ENCODE results near the gene C2orf76. TPM values are rescaled to one million over a fixed set of nuclear protein-coding genes. Genes with fewer than 3 reads are reported as not detected.

The C2orf76 gene
- total and polyA plus RNA-seq, 2 of the 4 experiments (the other 2 are of a cell fraction) = 10.6 to 12.6 TPM

- no peak for DNase-seq
- BruUV-seq (replicated peaks) = no TSS peak
- H2AK5ac ChIP-seq (ENCODE audit: low read depth, low read length) = no peak overlapping the region
- no peak overlapping the region for H4K5ac ChIP-seq (ENCODE audit: low read depth, low read length)
- H2BK20ac ChIP-seq (ENCODE audit: low read depth, low read length) = no peak overlapping the region
- no peak overlapping the region for H3K18ac ChIP-seq (ENCODE audit: low read depth, low read length)
- no peak overlapping the region for H4K91ac ChIP-seq (ENCODE audit: insufficient read depth, low read depth, low read length)
- H2BK15ac ChIP-seq (ENCODE audit: low read depth, low read length) = no peak overlapping the region
- H3K56ac ChIP-seq (ENCODE audit: extremely low read depth, insufficient read depth, low read length) = no peak overlapping the region
- no peak overlapping the region for H2BK120ac ChIP-seq (ENCODE audit: low read depth, low read length)
- peaks cover 3% of the 10 kb centered on the region for H3K27me3 ChIP-seq (ENCODE audit: control insufficient read depth, insufficient read depth, low read length)
- no peak for TF ChIP-seq MAFK (IDR thresholded peaks at IDR 0.05; ENCODE audit: low read depth, low read length)
- no peak for TF ChIP-seq MXI1 (IDR thresholded peaks at IDR 0.05; ENCODE audit: borderline replicate concordance, low read depth, low read length)
- TF ChIP-seq CHD1 (IDR thresholded peaks at IDR 0.05; ENCODE audit: low read depth, low read length) = no peak
- no peak for TF ChIP-seq CEBPB (IDR thresholded peaks at IDR 0.05; ENCODE audit: low read depth, low read length)
- TF ChIP-seq FOS (IDR thresholded peaks at IDR 0.05; ENCODE audit: low read depth, low read length) = no peak
- TF ChIP-seq POLR2A (IDR thresholded peaks at IDR 0.05; ENCODE audit: low read depth, low read length) = no peak
- TF ChIP-seq RFX5 (IDR thresholded peaks at IDR 0.05; ENCODE audit: low read depth, low read length) = no peak
- TF ChIP-seq SMC3 (IDR thresholded peaks at IDR 0.05; ENCODE audit: low read depth, low read length) = no peak
- TF ChIP-seq RAD21 (IDR thresholded peaks at IDR 0.05; ENCODE audit: low read length) = no peak
- no peak for TF ChIP-seq RCOR1 (IDR thresholded peaks at IDR 0.05; ENCODE audit: insufficient replicate concordance, low read length)
- no peak for TF ChIP-seq BHLHE40 (IDR thresholded peaks at IDR 0.05; ENCODE audit: low read depth, low read length)
- TF ChIP-seq MAZ (IDR thresholded peaks at IDR 0.05; ENCODE audit: borderline replicate concordance, low read depth, low read length) = no peak
- no peak for TF ChIP-seq NFE2L2 (IDR thresholded peaks at IDR 0.05; ENCODE audit: low read depth, low read length)
- TF ChIP-seq, protein P1, sequence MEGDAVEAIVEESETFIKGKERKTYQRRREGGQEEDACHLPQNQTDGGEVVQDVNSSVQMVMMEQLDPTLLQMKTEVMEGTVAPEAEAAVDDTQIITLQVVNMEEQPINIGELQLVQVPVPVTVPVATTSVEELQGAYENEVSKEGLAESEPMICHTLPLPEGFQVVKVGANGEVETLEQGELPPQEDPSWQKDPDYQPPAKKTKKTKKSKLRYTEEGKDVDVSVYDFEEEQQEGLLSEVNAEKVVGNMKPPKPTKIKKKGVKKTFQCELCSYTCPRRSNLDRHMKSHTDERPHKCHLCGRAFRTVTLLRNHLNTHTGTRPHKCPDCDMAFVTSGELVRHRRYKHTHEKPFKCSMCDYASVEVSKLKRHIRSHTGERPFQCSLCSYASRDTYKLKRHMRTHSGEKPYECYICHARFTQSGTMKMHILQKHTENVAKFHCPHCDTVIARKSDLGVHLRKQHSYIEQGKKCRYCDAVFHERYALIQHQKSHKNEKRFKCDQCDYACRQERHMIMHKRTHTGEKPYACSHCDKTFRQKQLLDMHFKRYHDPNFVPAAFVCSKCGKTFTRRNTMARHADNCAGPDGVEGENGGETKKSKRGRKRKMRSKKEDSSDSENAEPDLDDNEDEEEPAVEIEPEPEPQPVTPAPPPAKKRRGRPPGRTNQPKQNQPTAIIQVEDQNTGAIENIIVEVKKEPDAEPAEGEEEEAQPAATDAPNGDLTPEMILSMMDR (conservative IDR thresholded peaks at IDR 0.05; ENCODE audit: low read depth, low read length) = no peak
- TF ChIP-seq, protein P2, sequence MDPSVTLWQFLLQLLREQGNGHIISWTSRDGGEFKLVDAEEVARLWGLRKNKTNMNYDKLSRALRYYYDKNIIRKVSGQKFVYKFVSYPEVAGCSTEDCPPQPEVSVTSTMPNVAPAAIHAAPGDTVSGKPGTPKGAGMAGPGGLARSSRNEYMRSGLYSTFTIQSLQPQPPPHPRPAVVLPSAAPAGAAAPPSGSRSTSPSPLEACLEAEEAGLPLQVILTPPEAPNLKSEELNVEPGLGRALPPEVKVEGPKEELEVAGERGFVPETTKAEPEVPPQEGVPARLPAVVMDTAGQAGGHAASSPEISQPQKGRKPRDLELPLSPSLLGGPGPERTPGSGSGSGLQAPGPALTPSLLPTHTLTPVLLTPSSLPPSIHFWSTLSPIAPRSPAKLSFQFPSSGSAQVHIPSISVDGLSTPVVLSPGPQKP (IDR thresholded peaks at IDR 0.05; ENCODE audit: borderline replicate concordance, low read depth, low read length) = no peak
- TF ChIP-seq USF2 (IDR thresholded peaks at IDR 0.05; ENCODE audit: low read depth, low read length) = no peak
- intact Hi-C loops (cut with micrococcal nuclease) = no loop called here
- H3K9ac ChIP-seq (ENCODE audit: low read depth, low read length) = no peak overlapping the region
- H3K23ac ChIP-seq (ENCODE audit: low read depth, low read length) = no peak overlapping the region
- no peak overlapping the region for H2AK9ac ChIP-seq (replicated peaks; ENCODE audit: low read depth, low read length, poor library complexity)
- no peak overlapping the region for H3K14ac ChIP-seq (replicated peaks; ENCODE audit: low read depth, low read length)
- no peak overlapping the region for H3K4me2 ChIP-seq (ENCODE audit: low read depth, low read length)
- no peak overlapping the region for H2AFZ ChIP-seq (replicated peaks; ENCODE audit: low read length, poor library complexity)
- no peaks in the 10 kb centered on the region for H3K9me1 ChIP-seq (ENCODE audit: insufficient read depth, low read length)
- H4K8ac ChIP-seq (ENCODE audit: low read depth in 2 of 2, low read length in 2 of 2) = no peak overlapping the region
- H3K4me3 ChIP-seq (ENCODE audit: insufficient read depth, low read depth, low read length) = no peak overlapping the region
- H2BK5ac ChIP-seq (ENCODE audit: low read depth, low read length, poor library complexity, severe bottlenecking) = no peak overlapping the region
- POLR2A ChIA-PET (ENCODE audit: unreplicated experiment) = no interaction called here
- no peaks in the 10 kb centered on the region for H3K36me3 ChIP-seq (ENCODE audit: control insufficient read depth, insufficient read depth, low read length)
- no peak overlapping the region for H3K4ac ChIP-seq (ENCODE audit: low read depth, low read length)
- H3K4me1 ChIP-seq (ENCODE audit: control insufficient read depth, insufficient read depth, low read length) = no peaks in the 10 kb centered on the region
- H3K9me3 ChIP-seq (ENCODE audit: control insufficient read depth, insufficient read depth, low read length) = no peaks in the 10 kb centered on the region
- H3K27ac ChIP-seq (ENCODE audit: insufficient read depth, low read length) = no peak overlapping the region
- dilution Hi-C loops (cut with HindIII; ENCODE audit: low sequenced_read_pairs, unreplicated experiment) = no loop called here
- in situ Hi-C loops (cut with MboI; ENCODE audit: low sequenced_read_pairs) = no loop called here
- CTCF ChIA-PET = no interaction called here
- H4K20me1 ChIP-seq (ENCODE audit: insufficient read depth, low read length) = no peaks in the 10 kb centered on the region
- no peak for ATAC-seq (ENCODE audit: low read depth)
- WGBS, 2 experiments (ENCODE audit: extremely low coverage in 2 of 2, insufficient read length in 1 of 2) = no CpG with 5 or more reads among the region's 3 CpGs
- no peaks in the 10 kb centered on the region for H3K79me1 ChIP-seq (ENCODE audit: low read depth in 1 of 2, low read length in 2 of 2)
These were observed 27.5 kb upstream of the C2orf76 start for GRCh38 chr2:119393971-119394748.
